ENCODE measurements around the gene SMYD2.

DNA sequence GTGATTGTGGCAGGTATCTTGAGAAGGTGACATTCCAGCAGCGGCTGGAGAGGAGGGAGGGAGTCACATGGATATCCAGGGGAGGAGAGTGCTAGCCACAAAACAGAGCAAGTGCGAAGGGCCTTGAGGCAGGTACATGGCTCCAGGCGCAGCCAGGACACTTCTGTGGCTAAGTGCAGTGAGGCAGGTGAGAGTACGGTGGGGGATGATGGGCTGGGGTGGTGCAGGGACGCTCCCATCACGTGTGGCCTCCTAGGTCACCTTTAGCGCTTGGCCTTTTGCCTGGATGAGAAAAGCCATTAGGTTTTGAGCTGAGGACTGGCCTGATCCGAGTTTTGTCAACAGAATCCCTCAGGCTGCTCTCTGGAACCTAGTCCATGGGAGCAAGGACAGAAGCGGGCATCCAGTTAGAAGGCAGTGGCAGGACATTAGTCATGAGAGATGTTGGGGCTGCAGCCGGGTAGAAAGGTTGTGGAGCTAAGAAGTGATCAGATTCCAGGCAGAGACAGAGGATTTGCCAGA, 31.6 kb downstream of the SMYD2 start:
- TF ChIP-seq REST (IDR thresholded peaks at IDR 0.05; ENCODE audit: insufficient read depth in 1 of 2, low read depth in 2 of 2, low read length in 2 of 2) = no peak
- TF ChIP-seq SIN3A (IDR thresholded peaks at IDR 0.05; ENCODE audit: borderline replicate concordance, insufficient read depth, low read length) = no peak
- TF ChIP-seq TAF1 (IDR thresholded peaks at IDR 0.05; ENCODE audit: borderline replicate concordance, insufficient read depth, low read length) = no peak
- no peak for TF ChIP-seq POLR2AphosphoS5 (IDR thresholded peaks at IDR 0.05; ENCODE audit: low read depth, low read length)
